GM21515 (cell line): ENCODE measurements around the gene TNFRSF9.

Source experiments
- ATAC-seq: cut with Tn5 transposase; IDR thresholded peaks from one replicate; pipeline ENCODE4 v1.9.1; 2021; ENCODE audit not compliant: unreplicated experiment

TNFRSF9 gene

GRCh38 chr1:7878027-7878426 lies 62.6 kb downstream of the TNFRSF9 start:
- ATAC-seq: no peak

DNA sequence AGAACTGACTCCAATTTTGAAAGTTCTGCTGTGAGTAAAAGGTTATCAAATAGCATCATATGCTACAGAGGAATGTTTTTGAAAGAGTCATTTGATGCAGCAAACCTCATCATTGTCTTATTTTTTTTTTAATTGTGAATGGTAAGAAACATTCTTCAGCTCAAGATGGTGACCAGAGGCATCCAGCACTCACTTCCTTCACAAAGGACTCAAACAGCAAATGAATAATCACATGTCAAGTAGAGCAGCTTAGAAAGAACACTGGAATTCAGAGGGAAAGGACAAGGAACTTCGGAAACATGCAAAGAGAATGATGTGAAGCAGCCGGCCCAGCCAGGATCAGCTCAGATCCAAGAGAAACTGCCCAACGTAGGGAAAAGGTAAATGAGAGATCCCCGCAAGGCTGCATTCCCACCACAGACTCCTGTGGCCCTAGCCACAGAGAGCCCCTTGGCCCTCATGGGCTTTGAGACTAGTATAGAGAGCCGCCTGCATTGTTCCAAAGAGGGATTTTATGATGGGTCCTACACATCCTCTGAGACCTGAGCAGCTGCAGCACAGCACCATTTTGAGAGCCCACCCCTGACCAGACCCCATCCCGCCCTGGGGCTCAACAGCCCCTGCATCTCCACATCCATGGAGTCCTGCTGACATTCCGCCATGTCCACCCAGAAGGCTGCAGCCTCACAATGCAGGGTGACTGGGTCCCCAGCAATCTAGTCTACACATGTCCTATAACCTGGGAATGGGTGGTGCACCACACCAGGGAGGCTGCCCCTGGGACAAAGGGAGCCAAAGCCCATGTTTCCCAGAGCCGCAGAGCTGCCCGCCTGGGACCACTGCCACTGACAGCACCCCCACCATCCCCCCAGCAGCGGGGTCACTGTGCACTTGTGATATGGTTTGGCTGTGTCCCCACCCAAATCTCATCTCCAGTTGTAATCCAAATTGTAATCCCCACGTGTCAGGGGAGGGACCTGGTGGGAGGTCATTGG lies 66.5 kb downstream of the TNFRSF9 start:
- no peak for ATAC-seq

GRCh38 chr1:7871136-7871535 lies 69.5 kb downstream of the TNFRSF9 start:
- no peak for ATAC-seq

DNA sequence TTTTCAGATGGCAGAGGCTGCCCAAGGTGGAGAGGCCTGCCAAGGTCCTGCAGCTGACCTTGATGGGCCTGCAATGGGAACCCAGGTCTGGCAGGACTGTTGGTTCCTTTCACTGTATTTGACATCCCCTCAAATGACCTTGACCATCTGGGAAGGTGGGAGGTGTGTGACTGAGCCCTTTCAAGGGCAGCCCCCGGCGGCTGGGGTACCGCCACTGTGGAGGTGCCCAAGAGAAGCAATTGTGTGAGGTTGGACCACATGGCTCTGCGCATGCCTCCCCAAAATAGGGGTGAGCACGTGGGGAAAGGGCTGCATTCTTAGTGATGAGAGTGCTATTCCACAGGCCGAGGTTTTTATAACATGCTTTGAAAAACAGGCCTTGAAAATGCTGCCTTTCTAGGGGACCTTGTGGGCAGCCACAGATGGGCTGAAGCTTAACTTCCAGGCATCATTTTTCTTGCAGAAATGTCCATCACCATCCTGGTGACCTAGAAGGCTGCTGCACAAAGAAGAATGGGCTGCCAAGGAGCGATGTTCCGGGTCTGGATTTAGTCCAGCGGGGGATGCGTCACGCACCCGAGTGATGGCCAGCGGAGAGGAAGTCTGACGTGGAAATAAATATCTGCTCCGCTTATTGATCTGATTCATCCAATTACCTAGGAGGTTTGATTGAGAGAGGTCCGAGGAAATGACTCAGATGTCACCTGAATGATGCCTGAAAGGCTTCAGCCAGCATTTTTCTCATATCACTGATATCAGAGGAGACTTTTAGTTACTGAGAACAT lies 71.3 kb downstream of the TNFRSF9 start:
- no peak for ATAC-seq

- ATAC-seq: no peak
Observed at GRCh38 chr1:7868070-7868780, 72.4 kb downstream of the TNFRSF9 start.

- no peak for ATAC-seq
Observed at GRCh38 chr1:7865978-7866377, 74.7 kb downstream of the TNFRSF9 start.
